GM23338 (cell line): ENCODE data around the gene CTSC. TPM values are rescaled to one million over a fixed set of nuclear protein-coding genes. Genes with fewer than 3 reads are reported as not detected.

Source experiments
- ATAC-seq: fragments of 200-7000 bp; cut with Tn5 transposase; 3 replicates; pipeline ENCODE4 v1.9.1; 2020
- DNase-seq: peaks from one replicate; pipeline ENCODE4 v3.0.0-alpha.2; 2015; ENCODE audit warnings: low spot score
- H2AFZ ChIP-seq: fragments of 200-600 bp; sonication (generic); 2 replicates; pipeline ENCODE4 v1.8.0; 2016; ENCODE audit warnings: antibody characterized with exemption, mild to moderate bottlenecking, moderate library complexity
- H3F3A ChIP-seq: fragments of 200-600 bp; sonication (generic); replicated peaks from 2 replicates; pipeline ENCODE4 v1.8.0; 2017; ENCODE audit warnings: antibody characterized with exemption, mixed run types, low read depth
- H3K27ac ChIP-seq: fragments of 200-600 bp; sonication (generic); 2 replicates; pipeline ENCODE4 v1.6.1; 2016; ENCODE audit warnings: low read depth
- H3K27me3 ChIP-seq: fragments of 200-600 bp; sonication (generic); 2 replicates; pipeline ENCODE4 v1.8.0; 2016; ENCODE audit warnings: mild to moderate bottlenecking, mixed run types, moderate library complexity; ENCODE audit not compliant: insufficient read depth
- H3K36me3 ChIP-seq: fragments of 200-600 bp; sonication (generic); 2 replicates; pipeline ENCODE4 v1.8.0; 2016; ENCODE audit warnings: mild to moderate bottlenecking; ENCODE audit not compliant: insufficient read depth
- H3K4me1 ChIP-seq: fragments of 200-600 bp; sonication (generic); 2 replicates; pipeline ENCODE4 v1.8.0; 2016; ENCODE audit warnings: mild to moderate bottlenecking, moderate library complexity; ENCODE audit not compliant: insufficient read depth
- H3K4me2 ChIP-seq: fragments of 200-600 bp; sonication (generic); 2 replicates; pipeline ENCODE4 v1.7.1; 2017; ENCODE audit warnings: mixed run types
- H3K4me3 ChIP-seq: fragments of 200-600 bp; sonication (generic); 2 replicates; pipeline ENCODE4 v1.6.1; 2016; ENCODE audit warnings: mixed run types
- H3K79me2 ChIP-seq: fragments of 200-600 bp; sonication (generic); replicated peaks from 2 replicates; pipeline ENCODE4 v1.8.0; 2017; ENCODE audit warnings: mild to moderate bottlenecking; ENCODE audit not compliant: insufficient read depth
- H3K9me2 ChIP-seq: fragments of 200-600 bp; sonication (generic); 2 replicates; pipeline ENCODE4 v1.8.0; 2017; ENCODE audit not compliant: insufficient read depth
- H4K20me1 ChIP-seq: fragments of 200-600 bp; sonication (generic); replicated peaks from 2 replicates; pipeline ENCODE4 v1.8.0; 2017; ENCODE audit warnings: mild to moderate bottlenecking; ENCODE audit not compliant: insufficient read depth
- H3K27ac Mint-ChIP-seq: 2 replicates; pipeline ENCODE4 v1.8.0; 2020; ENCODE audit warnings: inconsistent platforms, mild to moderate bottlenecking, moderate library complexity, mixed read lengths
- H3K27me3 Mint-ChIP-seq: 3 replicates; pipeline ENCODE4 v1.8.0; 2022; ENCODE audit warnings: low read depth, mild to moderate bottlenecking, moderate library complexity, mixed read lengths, inconsistent platforms; ENCODE audit not compliant: insufficient read depth, poor library complexity
- H3K36me3 Mint-ChIP-seq: 3 replicates; pipeline ENCODE4 v1.8.0; 2021; ENCODE audit warnings: low read depth, mild to moderate bottlenecking, inconsistent platforms, moderate library complexity, mixed read lengths
- H3K4me1 Mint-ChIP-seq: 3 replicates; pipeline ENCODE4 v1.8.0; 2020; ENCODE audit warnings: mild to moderate bottlenecking, inconsistent platforms, mixed read lengths
- H3K4me3 Mint-ChIP-seq: 3 replicates; pipeline ENCODE4 v1.8.0; 2021; ENCODE audit warnings: moderate library complexity, mild to moderate bottlenecking, inconsistent platforms, mixed read lengths
- H3K9me3 Mint-ChIP-seq: 3 replicates; pipeline ENCODE4 v1.8.0; 2020; ENCODE audit warnings: moderate library complexity, mild to moderate bottlenecking, inconsistent platforms, mixed read lengths
- EZH2phosphoT487 ChIP-seq: fragments of 200-600 bp; sonication (generic); IDR thresholded peaks from one replicate; pipeline ENCODE4 v1.8.1; 2018; ENCODE audit warnings: antibody characterized with exemption; ENCODE audit not compliant: unreplicated experiment
- JUNB ChIP-seq: IDR thresholded peaks from one replicate; pipeline ENCODE4 v1.6.1; 2016; ENCODE audit warnings: antibody characterized with exemption; ENCODE audit not compliant: unreplicated experiment
- POLR2AphosphoS5 ChIP-seq: IDR thresholded peaks from 2 replicates; pipeline ENCODE4 v1.6.1; 2016; ENCODE audit warnings: antibody characterized with exemption, low read depth
- REST ChIP-seq: IDR thresholded peaks from one replicate; pipeline ENCODE4 v1.6.1; 2018; ENCODE audit warnings: antibody characterized with exemption; ENCODE audit not compliant: unreplicated experiment
- STAT1 ChIP-seq: IDR thresholded peaks from one replicate; pipeline ENCODE4 v1.6.1; 2016; ENCODE audit warnings: antibody characterized with exemption; ENCODE audit not compliant: unreplicated experiment
- ZNF114 ChIP-seq: fragments of 250-450 bp; sonication (Bioruptor Pico); IDR thresholded peaks from 2 replicates; pipeline ENCODE4 v1.5.0; 2020; ENCODE audit warnings: mild to moderate bottlenecking, moderate library complexity
- ZNF331 ChIP-seq: fragments of 250-450 bp; sonication (Bioruptor Pico); IDR thresholded peaks from 2 replicates; pipeline ENCODE4 v1.5.0; 2020; ENCODE audit warnings: low read depth, mild to moderate bottlenecking, moderate library complexity
- ZNF462 ChIP-seq: fragments of 250-450 bp; sonication (Bioruptor Pico); IDR thresholded peaks from 2 replicates; pipeline ENCODE4 v1.5.0; 2020; ENCODE audit warnings: mild to moderate bottlenecking, moderate library complexity
- polyA plus RNA-seq: library from polyadenylated mRNA; unstranded; fragments of >200 nt; fragmentation: Nextera tagmentation; extraction: Ambion mirVana; gene quantifications from 2 replicates; pipeline ENCODE4 v1.2.1, GENCODE V29; 2016
- total RNA-seq: library from RNA; depleted of rRNA; stranded (reverse); fragments of >200 nt; shearing (Covaris generic); gene quantifications from 2 replicates; pipeline ENCODE4 v1.2.3, GENCODE V29; 2014
- TF ChIP-seq, protein P1 (sequence below), 2 experiments: fragments of 200-600 bp in 1 of 2; sonication (generic) in 1 of 2; conservative IDR thresholded peaks; 2 replicates each; pipeline versions ENCODE4 v1.5.1 to v1.6.1; 2016 to 2017; ENCODE audit warnings: antibody characterized with exemption in 2 of 2, low read depth in 2 of 2, mild to moderate bottlenecking in 2 of 2, moderate library complexity in 1 of 2

The CTSC gene
- total and polyA plus RNA-seq, 2 experiments from 2014 or later, result 408 to 444 TPM

DNA sequence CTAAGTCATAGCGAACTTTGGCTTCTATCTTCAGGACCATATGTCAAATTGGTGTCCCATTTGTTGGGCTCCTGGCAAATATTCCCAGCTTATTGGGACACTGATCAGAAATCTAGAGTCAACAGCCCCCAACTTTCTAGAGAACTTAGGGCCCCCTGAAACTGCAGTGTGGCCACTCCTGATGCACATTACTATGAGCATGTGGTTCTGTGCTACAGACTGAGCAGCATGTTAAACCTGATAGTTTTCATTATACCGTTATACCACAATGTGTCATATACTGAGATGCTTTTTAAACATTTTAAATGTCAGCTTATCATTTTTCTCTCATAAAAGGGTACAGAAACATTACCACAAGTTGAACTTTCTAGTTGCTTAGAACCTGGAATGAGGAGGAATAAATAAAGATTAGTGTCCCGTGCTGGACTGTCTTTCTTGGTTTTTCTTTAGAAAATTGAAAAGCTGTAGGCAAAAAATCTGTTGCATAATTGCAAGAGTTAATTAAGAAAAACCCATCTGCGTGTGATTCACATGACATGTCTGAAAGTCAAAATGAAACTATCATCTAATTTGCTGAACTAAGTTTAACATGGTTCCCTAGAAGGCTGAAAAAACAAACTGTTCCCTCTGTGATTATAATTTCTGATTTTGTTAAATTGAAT, 16.4 kb upstream of the CTSC start:
- Histone ChIP-seq H3K79me2 (no peaks in the 10 kb centered on the region), H3K4me2 (no peak overlapping the region), H3K4me1 (peaks cover 16% of the 10 kb centered on the region), H4K20me1 (no peaks in the 10 kb centered on the region), H3K27me3 (no peaks in the 10 kb centered on the region), H3K4me3 (no peak overlapping the region), H3K27ac (no peak overlapping the region), H2AFZ (no peak overlapping the region), H3K36me3 (no peaks in the 10 kb centered on the region), H3F3A (no peaks in the 10 kb centered on the region), H3K9me2 (no peaks in the 10 kb centered on the region)
- ATAC-seq, result no peak
- Mint-ChIP-seq H3K9me3 (no peaks in the 10 kb centered on the region), H3K27ac (no peak overlapping the region), H3K27me3 (no peaks in the 10 kb centered on the region), H3K4me1 (peaks cover 15% of the 10 kb centered on the region), H3K36me3 (no peaks in the 10 kb centered on the region), H3K4me3 (no peak overlapping the region)
- TF ChIP-seq ZNF331 (CRISPR knock-in tag) (no peak), ZNF462 (CRISPR knock-in tag) (no peak), JUNB (no peak), POLR2AphosphoS5 (no peak), STAT1 (no peak), REST (no peak), ZNF114 (no peak), EZH2phosphoT487 (no peak)
- TF ChIP-seq, protein P1, sequence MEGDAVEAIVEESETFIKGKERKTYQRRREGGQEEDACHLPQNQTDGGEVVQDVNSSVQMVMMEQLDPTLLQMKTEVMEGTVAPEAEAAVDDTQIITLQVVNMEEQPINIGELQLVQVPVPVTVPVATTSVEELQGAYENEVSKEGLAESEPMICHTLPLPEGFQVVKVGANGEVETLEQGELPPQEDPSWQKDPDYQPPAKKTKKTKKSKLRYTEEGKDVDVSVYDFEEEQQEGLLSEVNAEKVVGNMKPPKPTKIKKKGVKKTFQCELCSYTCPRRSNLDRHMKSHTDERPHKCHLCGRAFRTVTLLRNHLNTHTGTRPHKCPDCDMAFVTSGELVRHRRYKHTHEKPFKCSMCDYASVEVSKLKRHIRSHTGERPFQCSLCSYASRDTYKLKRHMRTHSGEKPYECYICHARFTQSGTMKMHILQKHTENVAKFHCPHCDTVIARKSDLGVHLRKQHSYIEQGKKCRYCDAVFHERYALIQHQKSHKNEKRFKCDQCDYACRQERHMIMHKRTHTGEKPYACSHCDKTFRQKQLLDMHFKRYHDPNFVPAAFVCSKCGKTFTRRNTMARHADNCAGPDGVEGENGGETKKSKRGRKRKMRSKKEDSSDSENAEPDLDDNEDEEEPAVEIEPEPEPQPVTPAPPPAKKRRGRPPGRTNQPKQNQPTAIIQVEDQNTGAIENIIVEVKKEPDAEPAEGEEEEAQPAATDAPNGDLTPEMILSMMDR (conservative IDR thresholded peaks at IDR 0.05; ENCODE audit: low read depth in 2 of 2), result no peak
- no peak for DNase-seq
